GM19455 (cell line): ENCODE results near the gene EIF3J.
"Not testable (repeated sequence)": the region's sequence is repeated elsewhere in the genome, so short reads cannot be mapped to it uniquely, and the experiment has no call there.

Source experiments
- ATAC-seq: cut with Tn5 transposase; IDR thresholded peaks from one replicate; pipeline ENCODE4 v1.9.1; 2021; ENCODE audit not compliant: unreplicated experiment

Gene EIF3J

GRCh38 chr15:44541282-44541958, 4.5 kb downstream of the EIF3J start:
- no peak for ATAC-seq

DNA sequence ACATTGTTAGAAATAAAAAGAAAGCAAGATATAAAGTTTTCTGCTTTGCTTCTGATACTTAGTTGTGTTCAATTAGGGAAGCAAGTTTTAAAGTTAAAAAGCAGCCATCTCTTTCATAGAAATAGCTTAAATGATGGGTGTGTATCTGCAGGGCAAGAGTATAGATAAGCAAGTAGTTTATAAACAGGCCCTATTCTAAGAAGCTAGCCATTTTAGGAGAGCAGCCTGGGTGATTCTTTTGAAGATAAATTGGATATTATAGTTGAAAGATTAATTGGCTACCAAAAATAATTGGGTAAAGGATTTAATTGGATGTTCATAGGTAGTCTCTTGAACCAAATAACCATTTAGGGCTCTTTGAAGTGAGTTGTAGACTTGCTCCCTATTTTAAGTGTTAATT, 5.6 kb downstream of the EIF3J start:
- no peak for ATAC-seq

DNA sequence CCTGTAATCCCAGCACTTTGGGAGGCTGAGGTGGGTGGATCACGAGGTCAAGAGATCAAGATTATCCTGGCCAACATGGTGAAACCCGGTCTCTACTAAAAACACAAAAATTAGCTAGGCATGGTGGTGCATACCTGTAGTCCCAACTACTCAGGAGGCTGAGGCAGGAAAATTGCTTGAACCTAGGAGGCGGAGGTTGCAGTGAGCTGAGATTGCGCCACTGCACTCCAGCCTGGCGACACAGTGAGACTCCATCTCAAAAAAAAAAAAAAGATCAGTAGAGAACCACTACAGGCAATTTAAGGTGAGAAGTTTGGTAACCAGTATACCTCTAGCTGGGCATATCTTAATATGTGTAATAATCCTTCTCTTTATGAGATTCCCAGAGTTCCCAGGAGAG, 7.8 kb downstream of the EIF3J start:
- ATAC-seq: not testable (repeated sequence)

GRCh38 chr15:44545913-44546802, 9.2 kb downstream of the EIF3J start:
- no peak for ATAC-seq

- not testable (repeated sequence) for ATAC-seq
Observed at GRCh38 chr15:44549152-44549551, 12.2 kb downstream of the EIF3J start.

GRCh38 chr15:44550256-44550655, 13.3 kb downstream of the EIF3J start:
- no peak for ATAC-seq

DNA sequence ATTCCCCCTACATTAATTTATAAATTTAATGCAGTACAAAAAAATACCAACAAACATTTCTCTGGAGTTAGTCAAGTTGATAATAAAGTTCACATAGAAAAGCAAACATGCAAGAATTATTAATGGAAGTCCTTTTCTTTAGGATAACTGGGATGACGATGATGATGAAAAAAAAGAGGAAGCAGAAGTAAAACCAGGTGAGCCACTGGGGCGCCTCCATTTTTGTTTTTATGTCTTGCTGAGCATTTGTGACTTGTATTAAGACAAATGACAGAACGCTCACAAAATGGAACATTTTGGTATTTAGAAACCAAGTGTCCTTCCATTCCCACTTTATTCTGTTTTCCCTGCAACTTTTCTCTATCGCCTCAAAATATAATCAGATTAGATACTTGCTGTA, 13.8 kb downstream of the EIF3J start:
- no peak for ATAC-seq

DNA sequence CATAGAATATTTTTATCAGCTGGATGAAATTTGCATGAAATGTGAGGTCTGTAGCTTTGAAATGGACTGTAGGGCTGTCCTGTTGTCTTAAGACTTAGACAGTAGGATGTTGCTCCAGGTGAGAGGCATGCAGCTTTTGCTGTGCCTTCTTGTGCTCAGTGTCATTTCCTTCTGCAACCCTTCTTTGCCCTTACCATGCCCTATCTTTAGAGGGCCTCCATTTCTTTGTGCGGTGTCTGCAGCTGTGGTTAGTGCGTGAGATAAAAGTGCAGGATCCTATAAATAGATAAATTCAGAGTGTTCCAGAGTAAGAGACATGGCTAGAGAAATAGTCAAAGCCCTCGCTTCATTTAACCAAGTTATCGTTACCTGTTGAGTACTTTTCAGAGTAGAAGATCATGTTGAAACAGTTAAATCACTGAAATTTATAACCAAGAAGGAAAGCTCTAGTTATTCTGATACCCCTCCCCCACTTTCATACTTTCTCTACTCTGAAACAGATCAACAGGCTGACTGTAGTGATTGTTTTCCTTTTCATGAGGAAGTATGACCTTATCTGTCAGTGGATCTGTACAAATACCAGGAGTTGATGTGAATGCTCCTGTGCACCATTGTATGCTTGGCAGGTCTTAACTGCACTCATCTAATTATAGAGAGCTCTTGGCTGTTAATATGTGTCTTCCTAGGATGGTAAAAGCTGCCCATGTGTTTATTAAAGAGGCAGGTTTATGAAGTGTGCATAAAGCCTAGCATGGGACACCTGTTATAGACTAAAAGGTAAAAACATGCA, 18.2 kb downstream of the EIF3J start:
- no peak for ATAC-seq

DNA sequence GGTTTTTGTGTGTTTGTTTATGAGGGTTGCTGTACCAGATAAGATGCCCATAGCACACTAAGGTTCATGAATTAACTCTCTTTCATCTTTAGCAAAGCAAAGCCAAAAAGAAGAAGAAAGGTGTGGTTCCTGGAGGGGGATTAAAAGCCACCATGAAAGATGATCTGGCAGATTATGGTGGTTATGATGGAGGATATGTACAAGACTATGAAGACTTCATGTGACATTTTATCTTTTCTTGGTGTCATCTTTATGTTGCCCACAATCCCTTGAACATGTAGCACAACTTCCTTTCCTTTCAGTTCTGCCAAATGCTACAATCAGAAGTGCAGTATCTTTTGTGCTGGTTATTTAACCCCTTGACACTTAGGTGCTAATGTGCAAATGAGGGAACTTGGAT, 24.0 kb downstream of the EIF3J start:
- ATAC-seq: not testable (repeated sequence)

GRCh38 chr15:44565387-44566154, 28.6 kb downstream of the EIF3J start:
- no peak for ATAC-seq

- ATAC-seq: no peak
Observed at GRCh38 chr15:44566155-44566540, 29.2 kb downstream of the EIF3J start.

GRCh38 chr15:44568338-44568737, 31.4 kb downstream of the EIF3J start:
- ATAC-seq: no peak

- no peak for ATAC-seq
Observed at GRCh38 chr15:44569316-44569715, 32.4 kb downstream of the EIF3J start.

DNA sequence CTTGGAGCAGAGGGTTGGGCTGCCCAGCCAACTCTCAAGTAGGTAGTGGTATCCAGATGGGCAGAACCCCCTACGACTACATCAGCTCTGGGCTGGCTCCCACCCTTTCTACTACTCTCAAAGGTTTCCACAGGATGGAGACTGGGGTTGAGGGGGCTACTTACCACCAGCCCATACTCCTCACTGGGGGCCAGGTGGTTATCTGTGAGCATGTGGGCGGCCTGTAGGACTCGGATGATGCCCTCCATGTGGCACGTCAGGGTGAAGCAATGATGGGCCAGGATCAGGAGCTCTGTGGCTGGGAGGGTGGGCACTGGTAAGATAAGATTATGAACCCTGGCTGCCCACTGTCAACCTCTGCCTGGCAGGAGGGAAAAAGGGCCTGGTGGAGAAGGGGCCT, 33.4 kb downstream of the EIF3J start:
- ATAC-seq: no peak

DNA sequence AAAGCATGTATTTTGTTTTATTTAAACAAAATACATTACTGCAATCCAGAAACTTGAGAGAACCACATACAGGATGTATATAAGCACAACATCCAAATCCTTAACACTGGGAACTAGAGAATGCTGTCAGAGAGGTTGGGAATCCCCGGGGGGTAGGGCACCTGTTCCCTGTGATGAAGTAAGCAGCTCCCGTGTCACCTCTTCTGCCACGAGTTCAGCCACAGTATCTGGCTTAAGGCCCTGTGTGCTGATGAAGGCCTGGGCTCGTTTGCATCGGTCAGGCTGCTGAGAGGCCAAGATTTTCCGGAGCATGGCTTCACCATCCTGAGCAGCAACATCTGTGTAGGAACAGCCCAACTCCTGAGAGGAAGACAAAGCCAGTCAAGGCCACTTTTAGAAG, 36.4 kb downstream of the EIF3J start:
- no peak for ATAC-seq

- no peak for ATAC-seq
Observed at GRCh38 chr15:44574734-44575133, 37.8 kb downstream of the EIF3J start.

GRCh38 chr15:44580105-44580504, 43.2 kb downstream of the EIF3J start:
- no peak for ATAC-seq

DNA sequence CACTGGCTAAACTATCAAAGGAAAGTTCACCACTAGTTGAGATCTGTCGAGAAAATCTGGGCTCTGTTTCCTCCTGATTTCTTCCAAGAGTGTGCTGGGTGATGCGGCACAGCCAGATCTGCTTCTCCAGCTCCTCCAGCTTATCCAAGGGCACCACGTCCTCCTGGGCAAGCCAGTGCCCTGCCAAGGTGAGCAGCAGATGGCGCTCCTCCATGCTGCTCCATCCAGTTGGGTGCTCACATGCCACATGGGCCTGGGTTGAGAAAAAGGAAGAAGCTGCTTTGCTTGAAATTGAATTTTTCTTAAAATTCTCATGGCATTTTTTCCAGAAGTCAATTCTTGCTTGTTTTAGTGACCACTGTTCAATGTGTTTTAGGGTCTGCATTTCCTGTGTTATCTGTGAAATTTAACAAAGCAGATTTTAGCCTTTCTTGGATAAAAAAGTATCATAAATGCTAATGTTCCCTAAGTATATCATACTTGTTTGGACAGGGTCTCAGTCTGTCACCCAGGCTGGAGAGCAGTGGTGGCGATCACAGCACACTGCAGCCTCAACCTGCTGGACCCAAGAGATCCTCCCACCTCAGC, 47.3 kb downstream of the EIF3J start:
- no peak for ATAC-seq

DNA sequence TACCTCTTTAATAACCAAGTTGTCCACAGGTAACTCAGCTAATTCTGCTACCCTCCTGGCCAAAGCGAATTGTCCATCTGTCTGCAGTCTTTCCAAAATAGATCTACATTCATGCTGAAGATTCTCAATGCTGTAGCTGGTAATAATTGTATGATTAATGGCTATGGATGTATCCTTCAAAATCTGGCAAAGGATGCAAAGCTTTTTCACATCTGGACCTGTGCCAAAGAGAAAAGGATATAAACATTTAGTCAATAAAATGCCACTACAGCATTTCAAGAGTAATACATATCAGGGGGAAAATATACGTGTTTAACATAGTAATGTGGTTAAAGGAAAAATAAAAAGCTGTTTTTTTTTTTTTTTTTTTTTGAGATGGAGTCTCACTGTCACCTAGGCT, 48.7 kb downstream of the EIF3J start:
- no peak for ATAC-seq

DNA sequence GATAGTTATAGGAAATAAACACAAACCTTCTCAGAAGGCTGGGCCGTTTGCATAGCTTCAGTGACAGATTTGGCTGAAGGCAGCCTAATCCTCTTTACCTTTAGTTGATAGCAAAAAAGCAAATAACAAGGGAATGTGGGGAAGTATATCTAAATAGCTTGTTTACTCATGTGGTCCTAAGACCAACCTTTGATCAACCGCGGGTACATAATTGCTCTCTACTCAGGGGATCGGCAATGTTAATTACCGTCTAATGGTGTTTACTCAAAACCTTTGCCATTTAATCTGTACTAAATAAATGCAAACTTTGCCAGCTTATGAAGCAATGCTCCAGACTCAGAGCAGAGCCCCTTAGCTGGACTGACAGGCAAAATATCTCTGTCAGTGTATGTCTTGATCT, 51.6 kb downstream of the EIF3J start:
- no peak for ATAC-seq

DNA sequence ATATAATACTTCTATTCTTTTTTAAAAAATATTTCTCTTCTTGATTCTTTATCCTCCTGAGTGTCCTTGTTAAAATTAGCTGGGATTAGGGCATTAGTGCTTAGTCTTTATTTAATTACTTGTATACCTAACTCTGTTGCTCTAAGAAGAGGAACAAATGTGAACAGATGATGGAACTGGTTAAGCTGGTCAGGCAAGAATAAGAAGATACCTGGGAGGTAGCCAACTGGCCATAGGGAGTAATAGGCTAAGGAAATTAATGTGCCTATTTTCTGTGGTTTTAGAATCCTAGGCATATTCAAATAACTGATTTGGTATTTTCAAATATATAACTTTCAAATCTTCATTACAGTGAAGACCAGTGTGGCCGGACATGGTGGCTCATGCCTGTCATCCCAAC, 54.4 kb downstream of the EIF3J start:
- ATAC-seq: no peak
